K562 (cell line): ENCODE measurements around the gene BEST3. TPM values are rescaled to one million over a fixed set of nuclear protein-coding genes. Genes with fewer than 3 reads are reported as not detected.

Experiments used
- DPF2 ChIP-seq: fragments of 450-650 bp; IDR thresholded peaks from 2 replicates; pipeline ENCODE4 v1.6.1; 2016
- E2F4 ChIP-seq: sonication (generic); formaldehyde crosslinking; IDR thresholded peaks from 2 replicates; pipeline ENCODE4 v1.8.0; 2022; ENCODE audit warnings: mild to moderate bottlenecking, low read depth, missing genetic modification reagents
- ETV5 ChIP-seq: sonication (generic); formaldehyde crosslinking; IDR thresholded peaks from 2 replicates; pipeline ENCODE4 v1.4.0; 2020; ENCODE audit warnings: low read depth, mild to moderate bottlenecking, missing genetic modification reagents
- FUS ChIP-seq: fragments of 200-400 bp; formaldehyde crosslinking; optimal IDR thresholded peaks from 2 replicates; pipeline ENCODE3; 2017; ENCODE audit warnings: low read depth, low read length
- HMG20B ChIP-seq: fragments of 250-450 bp; sonication (Bioruptor Pico); IDR thresholded peaks from 2 replicates; pipeline ENCODE4 v1.5.0; 2021; ENCODE audit warnings: mild to moderate bottlenecking
- HMGN3 ChIP-seq: IDR thresholded peaks from 2 replicates; pipeline ENCODE4 v1.6.1; 2011; ENCODE audit warnings: borderline replicate concordance, low read depth, mild to moderate bottlenecking, mixed read lengths, low read length; ENCODE audit not compliant: insufficient read length; ENCODE audit errors: extremely low read depth
- MEF2A ChIP-seq: IDR thresholded peaks from 2 replicates; pipeline ENCODE4 v1.6.1; 2011; ENCODE audit warnings: low read depth, mild to moderate bottlenecking, low read length, moderate library complexity; ENCODE audit not compliant: control insufficient read depth
- NFRKB ChIP-seq: fragments of 450-650 bp; IDR thresholded peaks from 2 replicates; pipeline ENCODE4 v1.6.1; 2016; ENCODE audit warnings: low read depth
- PHTF2 ChIP-seq: fragments of 250-450 bp; sonication (Bioruptor Pico); IDR thresholded peaks from 2 replicates; pipeline ENCODE4 v1.5.0; 2021; ENCODE audit warnings: mild to moderate bottlenecking
- POLR2AphosphoS5 ChIP-seq: IDR thresholded peaks from 2 replicates; pipeline ENCODE4 v1.6.1; 2011; ENCODE audit warnings: mild to moderate bottlenecking, low read depth, low read length, moderate library complexity; ENCODE audit not compliant: control insufficient read depth, insufficient read depth
- SIRT6 ChIP-seq: IDR thresholded peaks from one replicate; pipeline ENCODE4 v1.6.1; 2012; ENCODE audit warnings: low read depth, mild to moderate bottlenecking, control low read depth, inconsistent platforms, low read length, moderate library complexity
- SIX5 ChIP-seq, 2 experiments: IDR thresholded peaks; 2 replicates each; pipeline ENCODE4 v1.6.1; 2011; ENCODE audit warnings: low read length in 2 of 2, borderline replicate concordance in 1 of 2, low read depth in 1 of 2, mild to moderate bottlenecking in 1 of 2, moderate library complexity in 1 of 2; ENCODE audit not compliant: insufficient read depth in 1 of 2
- SMARCA4 ChIP-seq: fragments of 450-650 bp; IDR thresholded peaks from 2 replicates; pipeline ENCODE4 v1.6.1; 2016
- SNAPC5 ChIP-seq: fragments of 250-450 bp; sonication (Bioruptor Pico); IDR thresholded peaks from 2 replicates; pipeline ENCODE4 v1.8.0; 2021; ENCODE audit warnings: moderate library complexity, mild to moderate bottlenecking, inconsistent platforms
- SRF ChIP-seq, 2 experiments: fragments of 250-450, 450-650 bp in 1 of 2; sonication (Bioruptor Pico) in 1 of 2; sonication (generic) in 1 of 2; formaldehyde crosslinking; IDR thresholded peaks; 2 replicates each; pipeline versions ENCODE4 v1.5.0 to v1.5.1; 2020 to 2022; ENCODE audit warnings: mild to moderate bottlenecking in 1 of 2, missing genetic modification reagents in 1 of 2
- SRSF1 ChIP-seq: fragments of 200-400 bp; formaldehyde crosslinking; IDR thresholded peaks from 2 replicates; pipeline ENCODE4 v1.6.1; 2017; ENCODE audit warnings: mild to moderate bottlenecking, low read depth, low read length, moderate library complexity
- XRCC5 ChIP-seq: fragments of 200-400 bp; formaldehyde crosslinking; IDR thresholded peaks from 2 replicates; pipeline ENCODE4 v1.6.1; 2017; ENCODE audit warnings: low read depth, mild to moderate bottlenecking, low read length
- ZFP30 ChIP-seq: fragments of 250-450 bp; sonication (Bioruptor Pico); IDR thresholded peaks from 2 replicates; pipeline ENCODE4 v1.8.0; 2022; ENCODE audit warnings: moderate library complexity, mild to moderate bottlenecking, inconsistent platforms, borderline replicate concordance
- ZNF3 ChIP-seq: fragments of 250-450 bp; sonication (Bioruptor Pico); IDR thresholded peaks from 2 replicates; pipeline ENCODE4 v1.5.0; 2021; ENCODE audit warnings: mild to moderate bottlenecking, moderate library complexity
- ZNF507 ChIP-seq: conservative IDR thresholded peaks from 2 replicates; pipeline ENCODE4 v1.6.1; 2017; ENCODE audit warnings: missing genetic modification characterization, missing compliant biosample characterization
- polyA plus RNA-seq, 8 experiments: library from polyadenylated mRNA; depleted of rRNA in 4 of 8; stranded (reverse) in 5 of 8; unstranded in 3 of 8; fragments of >200 nt; fragmentation: Nextera tagmentation in 2 of 8; fragmentation: Illumina TruSeq in 1 of 8; extraction: Ambion mirVana in 2 of 8; extraction: Trizol in 1 of 8; gene quantifications; 2 replicates each; pipeline versions ENCODE4 v1.2.1 to v1.2.3, GENCODE V29; 2011 to 2014; ENCODE audit warnings: inconsistent platforms in 1 of 8, missing spikeins in 1 of 8
- total RNA-seq, 7 experiments: library from RNA; depleted of rRNA in 6 of 7; stranded (reverse); fragments of >200 nt in 6 of 7; fragmentation: Illumina TruSeq in 2 of 7; extraction: Trizol in 2 of 7; gene quantifications; 2 replicates each; pipeline versions ENCODE4 v1.2.1 to v1.2.3, GENCODE V29; 2011 to 2021; ENCODE audit warnings: low replicate concordance in 1 of 7
- TF ChIP-seq, protein P1 (sequence below): fragments of 200-800 bp; sonication (Bioruptor generic); IDR thresholded peaks from 2 replicates; pipeline ENCODE4 v1.6.1; 2017; ENCODE audit warnings: missing genetic modification characterization, missing compliant biosample characterization
- TF ChIP-seq, protein P2 (sequence below): fragments of 250-450 bp; sonication (Bioruptor Pico); IDR thresholded peaks from 2 replicates; pipeline ENCODE4 v1.5.1; 2021; ENCODE audit warnings: mild to moderate bottlenecking
- TF ChIP-seq, protein P3 (sequence below), 3 experiments: IDR thresholded peaks in 2 of 3; conservative IDR thresholded peaks in 1 of 3; 2 replicates each; pipeline ENCODE4 v1.5.1; 2011 to 2012; ENCODE audit warnings: low read length in 3 of 3, mild to moderate bottlenecking in 3 of 3, control low read depth in 2 of 3, improper control_type of control experiment in 1 of 3, inconsistent platforms in 1 of 3, low read depth in 1 of 3, mixed read lengths in 1 of 3, moderate library complexity in 1 of 3; ENCODE audit not compliant: insufficient read depth in 2 of 3

Gene BEST3
- total and polyA plus RNA-seq, 9 of the 15 experiments (the other 6 are each of a cell fraction or from before 2014, with no cell fraction given): 0.15 TPM; not detected in 8

DNA sequence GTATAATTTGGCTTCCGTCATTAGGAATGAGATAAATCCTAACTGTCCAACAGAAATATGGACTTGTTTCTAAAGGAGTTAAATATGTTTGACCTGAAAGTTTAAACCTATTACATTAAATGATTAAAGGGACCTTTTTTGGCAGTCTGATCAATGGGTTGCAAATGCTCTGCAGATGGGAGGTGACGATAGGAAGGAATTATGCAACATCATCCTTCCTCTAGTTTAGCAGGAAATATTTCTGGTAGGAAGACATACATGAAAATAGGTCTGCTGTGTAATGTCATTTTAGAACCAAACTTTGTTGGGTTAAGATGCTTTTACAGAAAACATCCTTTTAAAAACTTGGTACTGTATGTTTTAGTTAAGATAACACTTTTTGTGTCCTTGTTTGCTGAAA is 91.0 kb downstream of the BEST3 start (continued):
- TF ChIP-seq, protein P1, sequence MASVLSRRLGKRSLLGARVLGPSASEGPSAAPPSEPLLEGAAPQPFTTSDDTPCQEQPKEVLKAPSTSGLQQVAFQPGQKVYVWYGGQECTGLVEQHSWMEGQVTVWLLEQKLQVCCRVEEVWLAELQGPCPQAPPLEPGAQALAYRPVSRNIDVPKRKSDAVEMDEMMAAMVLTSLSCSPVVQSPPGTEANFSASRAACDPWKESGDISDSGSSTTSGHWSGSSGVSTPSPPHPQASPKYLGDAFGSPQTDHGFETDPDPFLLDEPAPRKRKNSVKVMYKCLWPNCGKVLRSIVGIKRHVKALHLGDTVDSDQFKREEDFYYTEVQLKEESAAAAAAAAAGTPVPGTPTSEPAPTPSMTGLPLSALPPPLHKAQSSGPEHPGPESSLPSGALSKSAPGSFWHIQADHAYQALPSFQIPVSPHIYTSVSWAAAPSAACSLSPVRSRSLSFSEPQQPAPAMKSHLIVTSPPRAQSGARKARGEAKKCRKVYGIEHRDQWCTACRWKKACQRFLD (CRISPR knock-in tag): no peak
- no peak for TF ChIP-seq NFRKB
- no peak for TF ChIP-seq HMG20B (CRISPR knock-in tag)
- peak; percentile 76 for TF ChIP-seq DPF2
- TF ChIP-seq ZNF3 (CRISPR knock-in tag): no peak
- no peak for TF ChIP-seq SRSF1
- TF ChIP-seq ZNF507 (tag): no peak
- TF ChIP-seq SMARCA4: peak; percentile 49; the same call in 1 of the 2 replicates
- TF ChIP-seq ZFP30 (CRISPR knock-in tag): no peak
- no peak for TF ChIP-seq XRCC5
- TF ChIP-seq E2F4 (CRISPR knock-in tag): no peak
- no peak for TF ChIP-seq SRF (CRISPR knock-in tag; IDR thresholded peaks at IDR 0.05)
- no peak for TF ChIP-seq SIRT6
- TF ChIP-seq PHTF2 (CRISPR knock-in tag): no peak
- TF ChIP-seq, protein P2, sequence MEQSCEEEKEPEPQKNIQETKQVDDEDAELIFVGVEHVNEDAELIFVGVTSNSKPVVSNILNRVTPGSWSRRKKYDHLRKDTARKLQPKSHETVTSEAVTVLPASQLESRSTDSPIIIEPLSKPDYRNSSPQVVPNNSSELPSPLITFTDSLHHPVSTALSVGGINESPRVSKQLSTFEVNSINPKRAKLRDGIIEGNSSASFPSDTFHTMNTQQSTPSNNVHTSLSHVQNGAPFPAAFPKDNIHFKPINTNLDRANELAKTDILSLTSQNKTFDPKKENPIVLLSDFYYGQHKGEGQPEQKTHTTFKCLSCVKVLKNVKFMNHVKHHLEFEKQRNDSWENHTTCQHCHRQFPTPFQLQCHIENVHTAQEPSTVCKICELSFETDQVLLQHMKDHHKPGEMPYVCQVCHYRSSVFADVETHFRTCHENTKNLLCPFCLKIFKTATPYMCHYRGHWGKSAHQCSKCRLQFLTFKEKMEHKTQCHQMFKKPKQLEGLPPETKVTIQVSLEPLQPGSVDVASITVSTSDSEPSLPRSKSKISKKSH (CRISPR knock-in tag): no peak
- TF ChIP-seq HMGN3: no peak
- no peak for TF ChIP-seq ETV5 (CRISPR knock-in tag)
- no peak for TF ChIP-seq POLR2AphosphoS5
- no peak for TF ChIP-seq SNAPC5 (CRISPR knock-in tag)
- no peak for TF ChIP-seq MEF2A
- TF ChIP-seq, protein P3, sequence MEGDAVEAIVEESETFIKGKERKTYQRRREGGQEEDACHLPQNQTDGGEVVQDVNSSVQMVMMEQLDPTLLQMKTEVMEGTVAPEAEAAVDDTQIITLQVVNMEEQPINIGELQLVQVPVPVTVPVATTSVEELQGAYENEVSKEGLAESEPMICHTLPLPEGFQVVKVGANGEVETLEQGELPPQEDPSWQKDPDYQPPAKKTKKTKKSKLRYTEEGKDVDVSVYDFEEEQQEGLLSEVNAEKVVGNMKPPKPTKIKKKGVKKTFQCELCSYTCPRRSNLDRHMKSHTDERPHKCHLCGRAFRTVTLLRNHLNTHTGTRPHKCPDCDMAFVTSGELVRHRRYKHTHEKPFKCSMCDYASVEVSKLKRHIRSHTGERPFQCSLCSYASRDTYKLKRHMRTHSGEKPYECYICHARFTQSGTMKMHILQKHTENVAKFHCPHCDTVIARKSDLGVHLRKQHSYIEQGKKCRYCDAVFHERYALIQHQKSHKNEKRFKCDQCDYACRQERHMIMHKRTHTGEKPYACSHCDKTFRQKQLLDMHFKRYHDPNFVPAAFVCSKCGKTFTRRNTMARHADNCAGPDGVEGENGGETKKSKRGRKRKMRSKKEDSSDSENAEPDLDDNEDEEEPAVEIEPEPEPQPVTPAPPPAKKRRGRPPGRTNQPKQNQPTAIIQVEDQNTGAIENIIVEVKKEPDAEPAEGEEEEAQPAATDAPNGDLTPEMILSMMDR (IDR thresholded peaks at IDR 0.05 in 2 of 3, conservative IDR thresholded peaks at IDR 0.05 in 1 of 3; ENCODE audit: insufficient read depth in 2 of 3, low read depth in 1 of 3, low read length in 3 of 3): no peak
- TF ChIP-seq SIX5 (IDR thresholded peaks at IDR 0.05; ENCODE audit: borderline replicate concordance in 1 of 2, insufficient read depth in 1 of 2, low read depth in 1 of 2, low read length in 2 of 2): no peak
- no peak for TF ChIP-seq FUS
